Endodermal cell (in vitro differentiated cells): ENCODE results near the gene ZYX. TPM values are rescaled to one million over a fixed set of nuclear protein-coding genes. Genes with fewer than 3 reads are reported as not detected.

ENCODE experiments used
- DNase-seq: peaks from one replicate; pipeline ENCODE4 v3.0.0-alpha.2; 2017
- H3K27ac ChIP-seq: 2 replicates; pipeline ENCODE4 v1.5.1; 2013; ENCODE audit warnings: mild to moderate bottlenecking, low read depth, low read length, moderate library complexity
- H3K27me3 ChIP-seq: 2 replicates; pipeline ENCODE4 v1.6.1; 2013; ENCODE audit warnings: mild to moderate bottlenecking, low read length, moderate library complexity; ENCODE audit not compliant: insufficient read depth, control insufficient read depth, poor library complexity, severe bottlenecking
- H3K36me3 ChIP-seq: 2 replicates; pipeline ENCODE4 v1.7.0; 2013; ENCODE audit warnings: mild to moderate bottlenecking, low read length, moderate library complexity; ENCODE audit not compliant: control insufficient read depth, insufficient read depth
- H3K4me1 ChIP-seq: one replicate; pipeline ENCODE4 v1.7.0; 2013; ENCODE audit warnings: low read length; ENCODE audit not compliant: control insufficient read depth, insufficient read depth
- H3K4me3 ChIP-seq: 2 replicates; pipeline ENCODE4 v1.5.1; 2013; ENCODE audit warnings: mild to moderate bottlenecking, low read length, moderate library complexity
- H3K9ac ChIP-seq: 2 replicates; pipeline ENCODE4 v1.6.1; 2013; ENCODE audit warnings: mild to moderate bottlenecking, low read length, moderate library complexity; ENCODE audit not compliant: poor library complexity, severe bottlenecking; ENCODE audit errors: extremely low read depth
- H3K9me3 ChIP-seq: 2 replicates; pipeline ENCODE4 v1.6.1; 2013; ENCODE audit warnings: mild to moderate bottlenecking, low read length, moderate library complexity; ENCODE audit not compliant: control insufficient read depth
- H3K27ac Mint-ChIP-seq: 2 replicates; pipeline ENCODE4 v1.8.0; 2020; ENCODE audit warnings: mixed read lengths
- H3K27me3 Mint-ChIP-seq: 2 replicates; pipeline ENCODE4 v1.8.0; 2021; ENCODE audit warnings: mild to moderate bottlenecking, mixed read lengths; ENCODE audit not compliant: insufficient read depth
- H3K36me3 Mint-ChIP-seq: 2 replicates; pipeline ENCODE4 v1.8.0; 2020; ENCODE audit warnings: low read depth, mixed read lengths
- H3K4me1 Mint-ChIP-seq: 2 replicates; pipeline ENCODE4 v1.8.0; 2020; ENCODE audit warnings: mixed read lengths
- H3K4me3 Mint-ChIP-seq: 2 replicates; pipeline ENCODE4 v1.8.0; 2020; ENCODE audit warnings: mild to moderate bottlenecking, moderate library complexity, mixed read lengths
- H3K9me3 Mint-ChIP-seq: 2 replicates; pipeline ENCODE4 v1.8.0; 2020; ENCODE audit warnings: mild to moderate bottlenecking, mixed read lengths
- CTCF ChIP-seq: fragments of 200-600 bp; sonication (generic); conservative IDR thresholded peaks from 2 replicates; pipeline ENCODE4 v1.5.0; 2021; ENCODE audit warnings: antibody characterized with exemption, mild to moderate bottlenecking
- WGBS, 2 experiments: methylation state at CpG; one replicate each; pipeline versions ENCODE4 v1.1.5 to v1.1.7; 2013; ENCODE audit warnings: missing lambda C conversion rate in 2 of 2, mixed read lengths in 1 of 2; ENCODE audit not compliant: insufficient coverage in 1 of 2, insufficient read length in 1 of 2; 5-methylcytosine and 5-hydroxymethylcytosine counted together
- total RNA-seq, 2 donors: library from RNA; stranded (reverse); fragmentation: NEBNext Ultra II Directional in 1 of 2; extraction: Animal tissue kit (Norgen Biotek cat#: 25700) in 1 of 2; gene quantifications; 2 replicates in 1 of 2; 3 replicates in 1 of 2; pipeline ENCODE4 v1.2.1, GENCODE V29; 2021

Gene ZYX
- total RNA-seq, 2 donors from 2014 or later = 127 to 161 TPM

GRCh38 chr7:143345428-143345900 is 35.7 kb upstream of the ZYX start:
- H3K9ac ChIP-seq = no peak overlapping the region
- Mint-ChIP-seq H3K27ac (no peak overlapping the region), H3K4me1 (peaks cover 3% of the 10 kb centered on the region), H3K27me3 (peaks cover 41% of the 10 kb centered on the region), H3K36me3 (no peaks in the 10 kb centered on the region), H3K4me3 (peak overlapping the region; percentile 50), H3K9me3 (no peaks in the 10 kb centered on the region)
- peaks cover 19% of the 10 kb centered on the region for H3K27me3 ChIP-seq
- 6 to 8% methylated on average over 16 to 35 of the region's 35 CpGs for WGBS, 2 experiments
- H3K4me3 ChIP-seq = no peak overlapping the region
- H3K9me3 ChIP-seq = no peaks in the 10 kb centered on the region
- peak; percentile 75 for TF ChIP-seq CTCF
- H3K36me3 ChIP-seq = no peaks in the 10 kb centered on the region
- no peaks in the 10 kb centered on the region for H3K4me1 ChIP-seq
- H3K27ac ChIP-seq = no peak overlapping the region
- DNase-seq = peak; percentile 94

- Mint-ChIP-seq H3K36me3 (no peaks in the 10 kb centered on the region), H3K4me3 (peak overlapping the region; percentile 50), H3K27me3 (peaks cover 42% of the 10 kb centered on the region), H3K27ac (no peak overlapping the region), H3K4me1 (peaks cover 3% of the 10 kb centered on the region), H3K9me3 (no peaks in the 10 kb centered on the region)
- Histone ChIP-seq H3K4me1 (no peaks in the 10 kb centered on the region), H3K4me3 (no peak overlapping the region), H3K27me3 (peaks cover 19% of the 10 kb centered on the region), H3K9me3 (no peaks in the 10 kb centered on the region), H3K27ac (no peak overlapping the region), H3K9ac (no peak overlapping the region), H3K36me3 (no peaks in the 10 kb centered on the region)
- 94 to 100% methylated on average over 1 to 4 of the region's 4 CpGs for WGBS, 2 experiments
- no peak for TF ChIP-seq CTCF
- DNase-seq = peak; percentile 63
These were observed 35.1 kb upstream of the ZYX start for GRCh38 chr7:143346018-143346417.

GRCh38 chr7:143347950-143348349 is 33.2 kb upstream of the ZYX start:
- no peak for DNase-seq
- H3K36me3 Mint-ChIP-seq = no peaks in the 10 kb centered on the region
- WGBS, 2 experiments = 74 to 100% methylated on average over 3 to 5 of the region's 5 CpGs
- H3K4me3 Mint-ChIP-seq = no peak overlapping the region
- H3K9me3 Mint-ChIP-seq = no peaks in the 10 kb centered on the region
- peaks cover 3% of the 10 kb centered on the region for H3K4me1 Mint-ChIP-seq
- Histone ChIP-seq H3K27ac (no peak overlapping the region), H3K9ac (no peak overlapping the region), H3K4me1 (no peaks in the 10 kb centered on the region), H3K36me3 (no peaks in the 10 kb centered on the region), H3K4me3 (no peak overlapping the region), H3K27me3 (peaks cover 19% of the 10 kb centered on the region), H3K9me3 (no peaks in the 10 kb centered on the region)
- H3K27ac Mint-ChIP-seq = no peak overlapping the region
- peaks cover 46% of the 10 kb centered on the region for H3K27me3 Mint-ChIP-seq
- TF ChIP-seq CTCF = no peak
